MG63 (cell line): ENCODE results near the gene PUS3. TPM values are rescaled to one million over a fixed set of nuclear protein-coding genes. Genes with fewer than 3 reads are reported as not detected.
A peak's percentile ranks its signal among the peaks of the same experiment; 100 is the strongest.
"Not testable (repeated sequence)": the region's sequence is repeated elsewhere in the genome, so short reads cannot be mapped to it uniquely, and the experiment has no call there.

Experiments
- DNase-seq: peaks from one replicate; pipeline ENCODE4 v3.0.0-alpha.2; 2020
- H3K27me3 ChIP-seq: fragments of 250-450 bp; sonication (Bioruptor Pico); 2 replicates; pipeline ENCODE4 v1.5.1; 2020; ENCODE audit warnings: mild to moderate bottlenecking, moderate library complexity
- H3K36me3 ChIP-seq: fragments of 250-450 bp; sonication (Bioruptor Pico); 2 replicates; pipeline ENCODE4 v1.5.1; 2020; ENCODE audit warnings: mild to moderate bottlenecking, moderate library complexity
- H3K4me3 ChIP-seq: fragments of 250-450 bp; sonication (Bioruptor Pico); 2 replicates; pipeline ENCODE4 v1.5.1; 2020; ENCODE audit warnings: mild to moderate bottlenecking, moderate library complexity
- H3K9me3 ChIP-seq: fragments of 250-450 bp; sonication (Bioruptor Pico); 2 replicates; pipeline ENCODE4 v1.5.1; 2020; ENCODE audit warnings: mild to moderate bottlenecking, moderate library complexity
- total RNA-seq: library from RNA; depleted of rRNA; stranded (reverse); fragments of >200 nt; shearing (Covaris generic); gene quantifications from 2 replicates; pipeline ENCODE4 v1.2.3, GENCODE V29; 2014; ENCODE audit warnings: low replicate concordance

The PUS3 gene
- total RNA-seq, 1 experiment from 2014 or later, result 10.6 TPM

- H3K27me3 ChIP-seq, result peaks cover 13% of the 10 kb centered on the region
- H3K9me3 ChIP-seq, result no peaks in the 10 kb centered on the region
- H3K4me3 ChIP-seq, result peak overlapping the region; percentile 82
- no peak for DNase-seq
- peaks cover 44% of the 10 kb centered on the region for H3K36me3 ChIP-seq
These were observed 1.1 kb downstream of the PUS3 start for GRCh38 chr11:125901872-125902271.

GRCh38 chr11:125892994-125893393 lies 10.0 kb downstream of the PUS3 start:
- DNase-seq, result no peak
- H3K36me3 ChIP-seq, result peaks cover 59% of the 10 kb centered on the region
- no peaks in the 10 kb centered on the region for H3K9me3 ChIP-seq
- no peak overlapping the region for H3K4me3 ChIP-seq
- no peaks in the 10 kb centered on the region for H3K27me3 ChIP-seq

GRCh38 chr11:125892071-125892470 lies 10.9 kb downstream of the PUS3 start:
- H3K36me3 ChIP-seq, result peaks cover 56% of the 10 kb centered on the region
- no peak for DNase-seq
- H3K27me3 ChIP-seq, result no peaks in the 10 kb centered on the region
- H3K9me3 ChIP-seq, result no peaks in the 10 kb centered on the region
- no peak overlapping the region for H3K4me3 ChIP-seq

DNA sequence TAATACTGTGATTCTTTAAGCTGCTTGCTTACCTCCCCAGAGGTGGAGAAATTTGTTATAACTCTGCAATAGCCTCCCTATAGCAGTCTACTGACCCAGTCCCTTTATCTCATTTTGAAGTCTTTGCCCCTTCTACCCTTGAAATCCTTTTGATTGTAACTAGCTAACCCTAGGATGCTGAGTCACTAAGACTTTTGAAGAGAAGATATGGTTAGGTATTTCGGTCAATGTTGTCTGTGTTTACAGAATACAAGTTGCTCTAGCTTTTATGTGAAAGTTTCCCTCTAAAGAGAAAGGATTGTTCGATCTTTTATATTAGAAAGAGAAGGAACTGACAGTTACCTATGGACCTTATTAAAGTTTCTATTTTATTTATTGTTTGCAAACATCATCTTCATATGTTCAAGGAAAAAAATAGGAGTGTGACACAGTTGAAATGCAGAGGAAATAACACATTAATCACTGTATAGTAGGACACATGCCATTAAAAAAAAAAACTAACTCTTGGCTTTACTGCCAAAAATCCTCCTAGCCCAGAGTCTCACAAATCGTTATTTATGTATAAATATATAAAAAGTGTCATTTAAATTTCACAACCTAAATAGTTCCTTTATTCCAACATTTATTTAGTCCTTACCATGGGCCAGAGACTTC lies 12.4 kb downstream of the PUS3 start:
- peaks cover 41% of the 10 kb centered on the region for H3K36me3 ChIP-seq
- no peaks in the 10 kb centered on the region for H3K27me3 ChIP-seq
- DNase-seq, result no peak
- no peak overlapping the region for H3K4me3 ChIP-seq
- no peaks in the 10 kb centered on the region for H3K9me3 ChIP-seq

GRCh38 chr11:125887373-125888324 lies 15.4 kb downstream of the PUS3 start, which contains the start of gene HYLS1:
Gene HYLS1 (plus strand): TSS chr11:125887668. CDS start chr11:125899369, 11,701 bp downstream.
- no peaks in the 10 kb centered on the region for H3K27me3 ChIP-seq
- H3K4me3 ChIP-seq, result peak within 1 kb of the TSS; percentile 95
- no peaks in the 10 kb centered on the region for H3K9me3 ChIP-seq
- DNase-seq, result peak; percentile 98
- peaks cover 12% of the 10 kb centered on the region for H3K36me3 ChIP-seq

- no peaks in the 10 kb centered on the region for H3K9me3 ChIP-seq
- peak overlapping the region; percentile 95 for H3K4me3 ChIP-seq
- H3K27me3 ChIP-seq, result no peaks in the 10 kb centered on the region
- H3K36me3 ChIP-seq, result peaks cover 10% of the 10 kb centered on the region
- peak; percentile 67 for DNase-seq
These were observed 16.0 kb downstream of the PUS3 start for GRCh38 chr11:125886997-125887372.

GRCh38 chr11:125883375-125883774 lies 19.6 kb downstream of the PUS3 start:
- no peaks in the 10 kb centered on the region for H3K27me3 ChIP-seq
- peaks cover 5% of the 10 kb centered on the region; the same call in 1 of the 2 replicates for H3K36me3 ChIP-seq
- H3K9me3 ChIP-seq, result no peaks in the 10 kb centered on the region
- no peak overlapping the region for H3K4me3 ChIP-seq
- no peak for DNase-seq

GRCh38 chr11:125881291-125881690 lies 21.7 kb downstream of the PUS3 start:
- Histone ChIP-seq H3K27me3 (no peaks in the 10 kb centered on the region), H3K4me3 (no peak overlapping the region)
- no peak for DNase-seq

GRCh38 chr11:125874556-125875124 lies 28.4 kb downstream of the PUS3 start:
- no peaks in the 10 kb centered on the region; the same call in none of the 2 replicates for H3K9me3 ChIP-seq
- DNase-seq, result peak; percentile 38
- H3K36me3 ChIP-seq, result no peaks in the 10 kb centered on the region
- no peaks in the 10 kb centered on the region for H3K27me3 ChIP-seq
- no peak overlapping the region for H3K4me3 ChIP-seq

More at GRCh38 chr11:125881291-125881690, 21.7 kb downstream of the PUS3 start:
- Histone ChIP-seq H3K36me3 (no peaks in the 10 kb centered on the region), H3K9me3 (no peaks in the 10 kb centered on the region)

GRCh38 chr11:125873881-125874555 lies 29.0 kb downstream of the PUS3 start:
- no peak for DNase-seq
- H3K4me3 ChIP-seq, result no peak overlapping the region
- H3K9me3 ChIP-seq, result no peaks in the 10 kb centered on the region; the same call in none of the 2 replicates

GRCh38 chr11:125872138-125872491 lies 30.9 kb downstream of the PUS3 start:
- Histone ChIP-seq H3K4me3 (no peak overlapping the region), H3K36me3 (no peaks in the 10 kb centered on the region), H3K9me3 (no peaks in the 10 kb centered on the region; the same call in none of the 2 replicates), H3K27me3 (no peaks in the 10 kb centered on the region)
- DNase-seq, result no peak

More at GRCh38 chr11:125873881-125874555, 29.0 kb downstream of the PUS3 start:
- Histone ChIP-seq H3K36me3 (no peaks in the 10 kb centered on the region), H3K27me3 (no peaks in the 10 kb centered on the region)

- H3K36me3 ChIP-seq, result no peaks in the 10 kb centered on the region
- no peaks in the 10 kb centered on the region; the same call in none of the 2 replicates for H3K9me3 ChIP-seq
- H3K4me3 ChIP-seq, result no peak overlapping the region
- H3K27me3 ChIP-seq, result no peaks in the 10 kb centered on the region
- DNase-seq, result peak; percentile 23
These were observed 31.4 kb downstream of the PUS3 start for GRCh38 chr11:125871391-125872137.

DNA sequence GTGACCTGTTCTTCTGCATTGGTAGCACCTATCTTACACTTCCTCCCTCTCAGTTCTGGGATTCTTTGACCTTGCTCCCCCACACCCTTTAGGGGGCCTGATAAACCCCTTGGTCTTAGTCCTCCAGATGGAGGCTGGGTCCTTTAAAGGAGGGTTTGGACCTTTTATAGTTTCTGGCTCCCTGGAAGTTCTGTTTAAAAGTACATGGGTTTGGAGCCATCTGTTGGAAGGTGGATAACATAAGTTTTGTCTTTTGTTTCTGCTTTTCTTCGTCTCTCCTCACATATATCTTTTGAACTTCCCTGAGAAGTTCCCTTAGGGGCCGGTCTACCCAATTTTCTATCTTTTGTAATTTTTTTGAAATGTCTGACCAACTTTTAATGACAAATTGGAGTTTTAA lies 33.5 kb downstream of the PUS3 start:
- no peak for DNase-seq
- no peak overlapping the region for H3K4me3 ChIP-seq
- no peaks in the 10 kb centered on the region for H3K27me3 ChIP-seq
- H3K9me3 ChIP-seq, result no peaks in the 10 kb centered on the region; the same call in none of the 2 replicates
- H3K36me3 ChIP-seq, result no peaks in the 10 kb centered on the region

- H3K4me3 ChIP-seq, DNase-seq, H3K27me3 ChIP-seq, H3K9me3 ChIP-seq, H3K36me3 ChIP-seq: not testable (repeated sequence)
These were observed 37.7 kb downstream of the PUS3 start for GRCh38 chr11:125865354-125865753.

- not testable (repeated sequence) for H3K36me3 ChIP-seq, H3K9me3 ChIP-seq, DNase-seq, H3K27me3 ChIP-seq, H3K4me3 ChIP-seq
These were observed 40.2 kb downstream of the PUS3 start for GRCh38 chr11:125862786-125863185.

GRCh38 chr11:125857670-125858069 lies 45.3 kb downstream of the PUS3 start:
- not testable (repeated sequence) for H3K4me3 ChIP-seq, H3K9me3 ChIP-seq, DNase-seq, H3K27me3 ChIP-seq, H3K36me3 ChIP-seq
